ENCODE data around the gene PDS5B.

PDS5B gene

GRCh38 chr13:32734511-32734910 is 148.3 kb downstream of the PDS5B start:
- DNase-seq (ENCODE audit: low spot score in 2 of 2) (no peak), ATAC-seq (ENCODE audit: low read depth) (no peak)
- peaks cover 17% of the 10 kb centered on the region for H3K4me1 Mint-ChIP-seq
- H3K27ac Mint-ChIP-seq, result no peak overlapping the region
- H3K27me3 Mint-ChIP-seq, result no peaks in the 10 kb centered on the region
- no peaks in the 10 kb centered on the region for H3K9me3 Mint-ChIP-seq
- no peak overlapping the region for H3K4me3 Mint-ChIP-seq
- peaks cover 15% of the 10 kb centered on the region for H3K36me3 Mint-ChIP-seq

GRCh38 chr13:32735859-32736258 is 149.6 kb downstream of the PDS5B start:
- H3K27me3 Mint-ChIP-seq, result no peaks in the 10 kb centered on the region
- H3K9me3 Mint-ChIP-seq, result no peaks in the 10 kb centered on the region
- DNase-seq (ENCODE audit: low spot score in 2 of 2) (no peak), ATAC-seq (ENCODE audit: low read depth) (no peak)
- H3K36me3 Mint-ChIP-seq, result peaks cover 13% of the 10 kb centered on the region
- H3K27ac Mint-ChIP-seq, result peak overlapping the region; percentile 76
- no peak overlapping the region for H3K4me3 Mint-ChIP-seq
- peaks cover 14% of the 10 kb centered on the region for H3K4me1 Mint-ChIP-seq

DNA sequence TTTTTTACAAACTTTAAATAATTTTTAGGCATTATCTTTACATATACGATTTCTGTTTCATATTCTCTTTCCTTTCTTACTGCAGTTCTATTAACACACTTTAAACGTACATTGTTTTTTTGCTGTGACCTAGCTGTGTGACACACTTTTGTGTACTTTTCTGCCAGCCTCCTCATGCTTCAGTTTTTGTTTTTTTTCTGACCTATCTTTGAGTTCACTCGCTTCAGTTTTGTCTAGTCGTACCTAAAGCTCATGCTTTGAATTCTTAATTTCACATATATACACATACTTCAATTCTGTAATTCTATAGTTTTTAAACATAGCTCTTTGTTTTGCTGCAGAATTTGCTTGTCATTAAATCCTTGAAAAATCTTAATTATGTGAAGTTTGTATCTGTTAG is 150.4 kb downstream of the PDS5B start:
- no peak for ATAC-seq (ENCODE audit: low read depth)
- Mint-ChIP-seq H3K4me1 (peaks cover 14% of the 10 kb centered on the region), H3K4me3 (peak overlapping the region; percentile 72), H3K9me3 (no peaks in the 10 kb centered on the region), H3K27me3 (no peaks in the 10 kb centered on the region), H3K27ac (peak overlapping the region; percentile 76), H3K36me3 (peaks cover 13% of the 10 kb centered on the region)
- no peak for DNase-seq (ENCODE audit: low spot score in 2 of 2)

DNA sequence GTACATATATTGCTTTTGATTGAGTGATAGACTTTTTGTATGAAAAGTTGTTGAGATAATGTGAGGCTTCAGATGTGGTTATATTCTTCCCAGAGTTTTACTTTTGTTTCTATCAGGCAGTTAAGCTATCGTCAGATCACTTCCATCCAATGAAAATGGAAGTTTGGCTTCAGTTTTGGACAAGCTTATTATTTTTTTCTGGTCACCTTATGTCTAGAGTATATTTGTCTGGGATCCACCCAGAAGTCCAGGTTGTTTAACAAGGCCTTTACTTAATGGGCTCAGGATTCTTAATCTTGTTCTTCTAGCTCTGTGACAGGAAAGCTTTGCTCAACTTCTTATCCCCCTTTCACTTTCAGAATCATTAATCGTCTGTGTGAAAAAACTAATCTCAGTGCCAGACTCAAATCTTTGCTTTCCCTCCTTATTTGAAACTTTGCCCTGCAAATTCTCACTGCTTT is 150.9 kb downstream of the PDS5B start:
- no peak for DNase-seq (ENCODE audit: low spot score in 2 of 2)
- Mint-ChIP-seq H3K27me3 (no peaks in the 10 kb centered on the region), H3K9me3 (no peaks in the 10 kb centered on the region), H3K36me3 (peaks cover 13% of the 10 kb centered on the region), H3K4me3 (peak overlapping the region; percentile 72), H3K4me1 (peaks cover 14% of the 10 kb centered on the region), H3K27ac (peak overlapping the region; percentile 76)
- ATAC-seq (ENCODE audit: low read depth), result peak; percentile 66

GRCh38 chr13:32737679-32738078 is 151.4 kb downstream of the PDS5B start:
- DNase-seq (ENCODE audit: low spot score in 2 of 2), result no peak
- Mint-ChIP-seq H3K9me3 (no peaks in the 10 kb centered on the region), H3K4me3 (peak overlapping the region; percentile 72), H3K4me1 (peaks cover 14% of the 10 kb centered on the region), H3K27me3 (no peaks in the 10 kb centered on the region), H3K27ac (peak overlapping the region; percentile 76), H3K36me3 (peaks cover 13% of the 10 kb centered on the region)
- ATAC-seq (ENCODE audit: low read depth), result no peak

GRCh38 chr13:32745509-32745908 is 159.3 kb downstream of the PDS5B start:
- Mint-ChIP-seq H3K27ac (no peak overlapping the region), H3K36me3 (peaks cover 20% of the 10 kb centered on the region)
- no peak for ATAC-seq (ENCODE audit: low read depth)

GRCh38 chr13:32746474-32746873 is 160.2 kb downstream of the PDS5B start:
- H3K9me3 Mint-ChIP-seq, result no peaks in the 10 kb centered on the region
- no peak for DNase-seq (ENCODE audit: low spot score in 2 of 2)
- no peak overlapping the region for H3K4me3 Mint-ChIP-seq
- no peaks in the 10 kb centered on the region for H3K27me3 Mint-ChIP-seq
- no peak overlapping the region for H3K27ac Mint-ChIP-seq
- no peak for ATAC-seq (ENCODE audit: low read depth)
- peaks cover 5% of the 10 kb centered on the region for H3K4me1 Mint-ChIP-seq
- H3K36me3 Mint-ChIP-seq, result peaks cover 19% of the 10 kb centered on the region

More at GRCh38 chr13:32745509-32745908, 159.3 kb downstream of the PDS5B start:
- H3K27me3 Mint-ChIP-seq, result no peaks in the 10 kb centered on the region
- no peak for DNase-seq (ENCODE audit: low spot score in 2 of 2)
- no peaks in the 10 kb centered on the region for H3K9me3 Mint-ChIP-seq
- no peaks in the 10 kb centered on the region for H3K4me1 Mint-ChIP-seq
- no peak overlapping the region for H3K4me3 Mint-ChIP-seq

DNA sequence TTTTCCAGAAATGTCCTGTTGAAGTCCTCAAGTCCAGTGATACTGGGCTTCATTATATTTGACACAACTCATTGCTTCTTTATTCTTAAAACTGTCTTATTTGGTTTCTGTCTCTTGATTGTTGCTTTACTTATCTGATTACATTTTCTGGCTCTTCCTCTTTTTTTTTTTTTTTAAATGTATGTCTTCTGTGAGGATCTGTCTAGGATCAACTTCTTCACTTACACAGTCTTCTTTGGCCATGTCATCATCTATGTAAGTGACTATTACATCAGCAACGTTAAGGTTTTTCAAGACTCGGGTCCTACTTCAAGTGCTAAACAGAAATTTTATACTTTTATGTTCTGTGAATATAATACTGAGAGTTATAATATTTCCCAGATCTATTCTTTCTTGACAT is 162.1 kb downstream of the PDS5B start:
- Mint-ChIP-seq H3K27me3 (no peaks in the 10 kb centered on the region), H3K4me3 (no peak overlapping the region), H3K36me3 (peaks cover 21% of the 10 kb centered on the region), H3K27ac (no peak overlapping the region), H3K4me1 (peaks cover 6% of the 10 kb centered on the region), H3K9me3 (no peaks in the 10 kb centered on the region)
- no peak for DNase-seq (ENCODE audit: low spot score in 2 of 2)
- no peak for ATAC-seq (ENCODE audit: low read depth)

DNA sequence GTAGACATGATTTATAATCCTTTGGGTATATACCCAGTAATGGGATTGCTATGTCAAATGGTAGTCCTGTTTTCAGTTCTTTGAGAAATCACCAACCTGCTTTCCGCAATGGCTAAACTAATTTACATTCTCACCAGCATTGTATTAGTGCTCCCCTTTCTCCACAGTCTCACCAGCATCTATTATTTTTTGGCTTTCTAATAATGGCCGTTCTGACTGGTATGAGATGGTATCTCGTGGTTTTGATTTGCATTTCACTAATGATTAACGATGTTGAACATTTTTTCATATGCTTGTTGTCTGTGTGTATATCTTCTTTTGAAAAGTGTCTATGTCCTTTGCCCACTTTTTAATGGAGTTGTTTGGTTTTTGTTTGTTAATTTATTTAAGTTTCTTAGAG is 165.1 kb downstream of the PDS5B start:
- no peaks in the 10 kb centered on the region for H3K9me3 Mint-ChIP-seq
- H3K4me1 Mint-ChIP-seq, result peaks cover 6% of the 10 kb centered on the region
- ATAC-seq (ENCODE audit: low read depth) (no peak), DNase-seq (ENCODE audit: low spot score in 2 of 2) (no peak)
- H3K4me3 Mint-ChIP-seq, result no peak overlapping the region
- H3K27ac Mint-ChIP-seq, result no peak overlapping the region
- no peaks in the 10 kb centered on the region for H3K27me3 Mint-ChIP-seq
- peaks cover 31% of the 10 kb centered on the region for H3K36me3 Mint-ChIP-seq

DNA sequence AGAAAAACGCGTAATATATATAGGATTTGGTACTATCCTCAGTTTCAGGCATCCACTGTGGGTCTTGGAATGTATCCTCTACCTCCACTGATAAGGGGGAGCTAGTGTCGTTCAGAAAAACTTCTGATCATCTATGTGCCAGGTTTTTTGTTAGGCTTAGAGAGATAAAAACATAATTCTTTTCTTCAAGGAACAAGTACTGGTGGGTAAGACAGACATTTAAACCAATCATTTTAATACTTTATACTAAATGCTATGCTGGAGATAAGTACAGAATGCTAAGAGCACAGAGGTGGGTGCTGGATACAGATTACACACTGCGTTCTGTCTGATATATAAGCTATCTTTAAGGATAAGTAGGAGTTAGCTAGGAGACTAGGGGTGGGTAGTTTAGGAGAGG is 166.1 kb downstream of the PDS5B start:
- no peaks in the 10 kb centered on the region for H3K9me3 Mint-ChIP-seq
- H3K4me1 Mint-ChIP-seq, result peaks cover 6% of the 10 kb centered on the region
- H3K27me3 Mint-ChIP-seq, result no peaks in the 10 kb centered on the region
- H3K27ac Mint-ChIP-seq, result no peak overlapping the region
- peaks cover 31% of the 10 kb centered on the region for H3K36me3 Mint-ChIP-seq
- ATAC-seq (ENCODE audit: low read depth), result no peak
- H3K4me3 Mint-ChIP-seq, result no peak overlapping the region
- DNase-seq (ENCODE audit: low spot score in 2 of 2), result no peak

- Mint-ChIP-seq H3K27me3 (no peaks in the 10 kb centered on the region), H3K4me1 (peaks cover 6% of the 10 kb centered on the region), H3K36me3 (peaks cover 36% of the 10 kb centered on the region), H3K9me3 (no peaks in the 10 kb centered on the region), H3K27ac (no peak overlapping the region), H3K4me3 (no peak overlapping the region)
- ATAC-seq (ENCODE audit: low read depth), result no peak
- DNase-seq (ENCODE audit: low spot score in 2 of 2), result no peak
These were observed 166.8 kb downstream of the PDS5B start for GRCh38 chr13:32752997-32753606.

GRCh38 chr13:32754179-32754578 is 167.9 kb downstream of the PDS5B start:
- H3K27ac Mint-ChIP-seq, result no peak overlapping the region
- ATAC-seq (ENCODE audit: low read depth), result no peak

GRCh38 chr13:32759152-32759551 is 172.9 kb downstream of the PDS5B start:
- no peak overlapping the region for H3K27ac Mint-ChIP-seq
- H3K9me3 Mint-ChIP-seq, result peaks cover 8% of the 10 kb centered on the region
- H3K27me3 Mint-ChIP-seq, result no peaks in the 10 kb centered on the region
- ATAC-seq (ENCODE audit: low read depth), result no peak
- H3K36me3 Mint-ChIP-seq, result peaks cover 58% of the 10 kb centered on the region
- no peak overlapping the region for H3K4me3 Mint-ChIP-seq
- no peak for DNase-seq (ENCODE audit: low spot score in 2 of 2)
- no peaks in the 10 kb centered on the region for H3K4me1 Mint-ChIP-seq

More at GRCh38 chr13:32754179-32754578, 167.9 kb downstream of the PDS5B start:
- peaks cover 6% of the 10 kb centered on the region for H3K4me1 Mint-ChIP-seq
- peaks cover 40% of the 10 kb centered on the region for H3K36me3 Mint-ChIP-seq
- DNase-seq (ENCODE audit: low spot score in 2 of 2), result no peak
- no peaks in the 10 kb centered on the region for H3K9me3 Mint-ChIP-seq
- no peaks in the 10 kb centered on the region for H3K27me3 Mint-ChIP-seq
- H3K4me3 Mint-ChIP-seq, result no peak overlapping the region

DNA sequence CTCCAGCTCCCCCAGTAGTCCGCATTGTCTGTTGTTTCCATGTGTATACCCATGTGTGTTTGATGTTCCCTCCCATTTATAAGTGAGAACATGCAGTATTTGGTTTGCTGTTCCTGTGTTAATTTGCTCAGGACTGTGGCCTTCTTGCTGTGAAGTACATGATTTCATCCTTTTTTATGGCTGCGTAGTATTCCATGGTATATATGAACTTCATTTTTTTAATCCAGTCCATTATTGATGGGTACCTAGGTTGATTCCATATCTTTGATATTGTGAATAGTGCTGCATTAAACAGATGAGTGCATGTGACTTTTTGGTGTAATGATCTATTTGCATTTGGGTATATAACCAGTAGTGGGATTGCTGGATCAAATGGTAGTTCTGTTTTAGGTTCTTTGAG is 175.2 kb downstream of the PDS5B start:
- ATAC-seq (ENCODE audit: low read depth), result no peak
- Mint-ChIP-seq H3K9me3 (peaks cover 8% of the 10 kb centered on the region), H3K4me1 (no peaks in the 10 kb centered on the region), H3K4me3 (no peak overlapping the region), H3K27ac (no peak overlapping the region), H3K36me3 (peaks cover 52% of the 10 kb centered on the region), H3K27me3 (no peaks in the 10 kb centered on the region)
- no peak for DNase-seq (ENCODE audit: low spot score in 2 of 2)

DNA sequence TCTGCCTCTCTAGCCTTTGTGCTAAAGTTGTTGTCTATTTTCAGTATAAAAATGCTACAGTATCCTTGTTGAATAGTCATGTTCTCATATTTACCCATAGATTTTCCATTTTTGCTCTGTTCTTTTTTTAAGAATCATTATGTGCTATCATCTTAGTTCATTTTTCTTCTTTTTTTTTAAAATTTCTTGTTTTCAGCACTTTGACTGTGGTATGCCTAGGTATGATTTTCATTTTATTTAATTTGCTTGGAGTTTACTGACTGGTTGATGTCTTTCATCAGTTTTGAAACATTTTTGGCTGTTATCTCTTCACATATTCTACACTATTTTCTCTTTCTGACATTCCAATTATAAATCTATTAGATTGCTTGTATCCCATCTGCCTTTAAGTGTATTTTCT is 192.9 kb downstream of the PDS5B start:
- Mint-ChIP-seq H3K9me3 (peaks cover 6% of the 10 kb centered on the region), H3K4me3 (no peak overlapping the region), H3K4me1 (no peaks in the 10 kb centered on the region), H3K36me3 (peaks cover 31% of the 10 kb centered on the region), H3K27me3 (no peaks in the 10 kb centered on the region), H3K27ac (no peak overlapping the region)
- ATAC-seq (ENCODE audit: low read depth) (no peak), DNase-seq (ENCODE audit: low spot score in 2 of 2) (no peak)
